ENCODE data around the gene GABRB1.

- TF ChIP-seq EZH2 (IDR thresholded peaks at IDR 0.05) (no peak), POLR2AphosphoS5 (IDR thresholded peaks at IDR 0.05; ENCODE audit: borderline replicate concordance, low read depth, low read length) (no peak), FOXP2 (optimal IDR thresholded peaks at IDR 0.05; ENCODE audit: control extremely low read depth, extremely low read length, insufficient read depth) (no peak)
Observed at GRCh38 chr4:47088298-47088697, 56.9 kb downstream of the GABRB1 start.

Measured in SK-N-MC (cell line).